ENCODE results near the gene SLC46A3.

SLC46A3 gene

GRCh38 chr13:28651810-28652401 is 66.9 kb downstream of the SLC46A3 start:
- no peak overlapping the region for H3K27ac Mint-ChIP-seq
- no peak overlapping the region for H3K4me3 Mint-ChIP-seq
- peaks cover 14% of the 10 kb centered on the region for H3K4me1 Mint-ChIP-seq (ENCODE audit: low read depth)
- no peaks in the 10 kb centered on the region for H3K9me3 Mint-ChIP-seq
- H3K27me3 Mint-ChIP-seq (ENCODE audit: low read depth), result no peaks in the 10 kb centered on the region
- peaks cover 7% of the 10 kb centered on the region for H3K36me3 Mint-ChIP-seq (ENCODE audit: low read depth)
- DNase-seq (ENCODE audit: low spot score), result no peak

DNA sequence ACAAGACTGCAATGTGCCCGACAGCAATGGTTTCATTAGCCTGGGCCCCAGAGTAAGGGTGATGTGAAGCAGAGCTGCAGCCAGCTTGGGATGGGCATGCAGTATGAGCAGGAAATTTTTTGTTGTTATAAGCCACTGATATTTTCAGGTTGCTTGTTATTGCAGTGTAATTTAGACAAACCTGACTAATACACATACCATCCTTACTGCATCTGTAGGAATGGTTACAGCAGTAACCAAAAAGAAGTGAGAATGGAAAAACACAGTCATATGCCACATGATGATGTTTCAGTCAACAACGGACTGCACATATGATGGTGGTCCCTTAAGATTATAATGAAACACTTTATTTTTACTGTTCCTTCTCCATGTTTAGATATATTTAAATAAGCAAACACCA is 68.5 kb downstream of the SLC46A3 start:
- no peak overlapping the region for H3K4me3 Mint-ChIP-seq
- H3K27me3 Mint-ChIP-seq (ENCODE audit: low read depth), result no peaks in the 10 kb centered on the region
- no peak overlapping the region for H3K27ac Mint-ChIP-seq

More for the DNA sequence above, 68.5 kb downstream of the SLC46A3 start:
- Mint-ChIP-seq H3K36me3 (ENCODE audit: low read depth) (peaks cover 7% of the 10 kb centered on the region), H3K9me3 (no peaks in the 10 kb centered on the region), H3K4me1 (ENCODE audit: low read depth) (peaks cover 10% of the 10 kb centered on the region)
- DNase-seq (ENCODE audit: low spot score), result no peak
